ENCODE measurements around the gene VSX2.

VSX2 gene

GRCh38 chr14:74223016-74223415 is 16.2 kb upstream of the VSX2 start:
- no peak for DNase-seq

GRCh38 chr14:74231784-74232183 is 7.5 kb upstream of the VSX2 start:
- DNase-seq = no peak

- DNase-seq = no peak
Measured at GRCh38 chr14:74235017-74235416, 4.2 kb upstream of the VSX2 start.

GRCh38 chr14:74237441-74237840 is 1.8 kb upstream of the VSX2 start:
- no peak for DNase-seq

- no peak for DNase-seq
Measured at GRCh38 chr14:74239848-74240793, 872 bp downstream of the VSX2 start.

GRCh38 chr14:74240794-74241651 is 1.8 kb downstream of the VSX2 start:
- DNase-seq = no peak

GRCh38 chr14:74241652-74242017 is 2.4 kb downstream of the VSX2 start:
- DNase-seq = no peak

- DNase-seq = no peak
Measured at GRCh38 chr14:74242021-74242779, 3.0 kb downstream of the VSX2 start.

- no peak for DNase-seq
Measured at GRCh38 chr14:74242780-74243042, 3.5 kb downstream of the VSX2 start.

GRCh38 chr14:74243051-74243450 is 3.8 kb downstream of the VSX2 start:
- no peak for DNase-seq

- no peak for DNase-seq
Measured at GRCh38 chr14:74244115-74244514, 4.9 kb downstream of the VSX2 start.

GRCh38 chr14:74245292-74245691 is 6.0 kb downstream of the VSX2 start:
- no peak for DNase-seq

GRCh38 chr14:74246542-74246941 is 7.3 kb downstream of the VSX2 start:
- no peak for DNase-seq

GRCh38 chr14:74248017-74248416 is 8.8 kb downstream of the VSX2 start:
- DNase-seq = no peak

GRCh38 chr14:74249433-74250375 is 10.5 kb downstream of the VSX2 start:
- DNase-seq = no peak

- DNase-seq = no peak
Measured at GRCh38 chr14:74255281-74255680, 16.0 kb downstream of the VSX2 start.

- peak; percentile 40 for DNase-seq
Measured at GRCh38 chr14:74257078-74257940, 18.1 kb downstream of the VSX2 start.

- no peak for DNase-seq
Measured at GRCh38 chr14:74257941-74258763, 18.9 kb downstream of the VSX2 start.

GRCh38 chr14:74258764-74259035 is 19.5 kb downstream of the VSX2 start:
- DNase-seq = no peak

GRCh38 chr14:74259513-74259912 is 20.3 kb downstream of the VSX2 start:
- DNase-seq = no peak

Measured in NCI-H1092 (cell line).